ENCODE data around the gene STRN3. TPM values are rescaled to one million over a fixed set of nuclear protein-coding genes. Genes with fewer than 3 reads are reported as not detected.
A peak's percentile ranks its signal among the peaks of the same experiment; 100 is the strongest.
"Not testable (repeated sequence)": the region's sequence is repeated elsewhere in the genome, so short reads cannot be mapped to it uniquely, and the experiment has no call there.

The STRN3 gene
- total RNA-seq, 1 experiment from 2014 or later, result 52.1 TPM

DNA sequence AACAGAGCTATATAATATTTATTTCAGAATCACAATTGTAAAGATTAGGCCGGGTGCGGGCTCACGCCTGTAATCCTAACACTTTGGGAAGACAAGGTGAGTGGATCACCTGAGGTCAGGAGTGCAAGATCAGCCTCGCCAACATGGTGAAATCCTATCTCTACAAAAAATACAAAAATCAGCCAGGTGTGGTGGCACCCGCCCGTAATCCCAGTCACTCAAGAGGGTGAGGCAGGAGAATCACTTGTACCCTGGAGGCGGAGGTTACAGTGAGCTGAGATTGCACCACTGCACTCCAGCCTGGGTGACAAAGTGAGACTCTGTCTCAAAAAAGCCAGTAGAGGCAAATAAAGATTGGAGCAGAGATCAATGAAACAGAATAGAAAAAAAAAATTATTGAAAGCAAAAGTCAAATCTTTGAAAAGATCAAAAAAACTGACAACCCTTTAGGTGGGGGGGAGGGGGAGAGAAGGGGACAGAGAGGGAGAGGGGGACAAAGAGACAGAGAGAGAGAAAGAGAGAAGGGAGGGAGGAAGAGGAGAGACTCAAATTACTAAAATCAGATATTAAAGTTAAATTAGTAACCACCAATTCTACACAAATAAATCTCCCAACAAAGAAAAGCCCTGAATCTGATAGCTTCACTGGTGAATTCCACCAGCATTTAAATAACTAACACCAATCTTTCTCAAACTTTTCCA, 53.1 kb downstream of the STRN3 start:
- Histone ChIP-seq H3K79me1 (ENCODE audit: insufficient read depth, low read depth, low read length, poor library complexity, severe bottlenecking) (peaks cover 8% of the 10 kb centered on the region), H3K14ac (ENCODE audit: insufficient read depth, low read length) (no peak overlapping the region), H3T11ph (ENCODE audit: low read length) (no peak overlapping the region), H2BK12ac (ENCODE audit: insufficient read length, low read depth, low read length) (no peak overlapping the region), H4K20me1 (ENCODE audit: control insufficient read depth, insufficient read depth, insufficient read length) (no peaks in the 10 kb centered on the region), H3K23ac (ENCODE audit: insufficient read length, low read depth, low read length) (no peak overlapping the region), H3K79me2 (ENCODE audit: insufficient read depth, low read length) (peaks cover 38% of the 10 kb centered on the region; the same call in 1 of the 2 replicates), H3K18ac (ENCODE audit: insufficient read length, low read depth, low read length) (no peak overlapping the region), H2BK20ac (ENCODE audit: low read depth, low read length, poor library complexity, severe bottlenecking) (no peak overlapping the region), H4K8ac (replicated peaks; ENCODE audit: insufficient read length, low read depth, low read length) (no peak overlapping the region), H3K4me1 (ENCODE audit: insufficient read depth, low read length) (no peaks in the 10 kb centered on the region; the same call in 1 of the 2 replicates), H3K27ac (ENCODE audit: insufficient read length, low read depth, low read length) (no peak overlapping the region), H2BK5ac (ENCODE audit: insufficient read length, low read length) (no peak overlapping the region), H4K91ac (ENCODE audit: insufficient read length, low read depth, low read length) (no peak overlapping the region), H3K9me3 (ENCODE audit: control insufficient read depth, low read depth, low read length) (no peaks in the 10 kb centered on the region), H2BK120ac (ENCODE audit: low read depth, low read length, poor library complexity, severe bottlenecking) (no peak overlapping the region), H3K4me2 (ENCODE audit: insufficient read depth, insufficient read length, low read length) (no peak overlapping the region), H3K4ac (ENCODE audit: low read depth, low read length) (no peak overlapping the region), H3K27me3 (ENCODE audit: insufficient read depth, low read length) (no peaks in the 10 kb centered on the region), H2AK5ac (ENCODE audit: insufficient read length, low read length) (no peak overlapping the region), H3K23me2 (ENCODE audit: insufficient read length, low read depth, low read length, poor library complexity, severe bottlenecking) (no peaks in the 10 kb centered on the region), H3K9ac (ENCODE audit: extremely low read depth, insufficient read length, low read length) (no peak overlapping the region), H3K56ac (ENCODE audit: insufficient read length, low read depth, low read length) (no peak overlapping the region), H4K5ac (ENCODE audit: insufficient read length, low read depth, low read length) (no peak overlapping the region), H2AFZ (ENCODE audit: low read length) (no peak overlapping the region), H2BK15ac (ENCODE audit: low read depth, low read length) (no peak overlapping the region)
- H3K4me1 Mint-ChIP-seq, result peaks cover 46 to 53% of the 10 kb centered on the region in 2 experiments
- H3K27ac Mint-ChIP-seq, result peak overlapping the region in 2 of 3 experiments; percentile 41 to 48; a peak in 2 of 7 replicates
- no peak for DNase-seq
- no peak for TF ChIP-seq CTCF (conservative IDR thresholded peaks at IDR 0.05)
- H3K9me3 Mint-ChIP-seq, result no peaks in the 10 kb centered on the region
- H3K36me3 Mint-ChIP-seq (ENCODE audit: insufficient read depth in 1 of 3, low read depth in 3 of 3), result peaks cover 0 to 4% (median 0%) of the 10 kb centered on the region in 3 experiments; a peak in 1 of 7 replicates
- no peak overlapping the region for H3K4me3 Mint-ChIP-seq
- no peaks in the 10 kb centered on the region for H3K27me3 Mint-ChIP-seq (ENCODE audit: low read depth)
- WGBS (ENCODE audit: extremely low coverage, insufficient read length, low lambda C conversion rate), result no CpG with 5 or more reads among the region's 7 CpGs

DNA sequence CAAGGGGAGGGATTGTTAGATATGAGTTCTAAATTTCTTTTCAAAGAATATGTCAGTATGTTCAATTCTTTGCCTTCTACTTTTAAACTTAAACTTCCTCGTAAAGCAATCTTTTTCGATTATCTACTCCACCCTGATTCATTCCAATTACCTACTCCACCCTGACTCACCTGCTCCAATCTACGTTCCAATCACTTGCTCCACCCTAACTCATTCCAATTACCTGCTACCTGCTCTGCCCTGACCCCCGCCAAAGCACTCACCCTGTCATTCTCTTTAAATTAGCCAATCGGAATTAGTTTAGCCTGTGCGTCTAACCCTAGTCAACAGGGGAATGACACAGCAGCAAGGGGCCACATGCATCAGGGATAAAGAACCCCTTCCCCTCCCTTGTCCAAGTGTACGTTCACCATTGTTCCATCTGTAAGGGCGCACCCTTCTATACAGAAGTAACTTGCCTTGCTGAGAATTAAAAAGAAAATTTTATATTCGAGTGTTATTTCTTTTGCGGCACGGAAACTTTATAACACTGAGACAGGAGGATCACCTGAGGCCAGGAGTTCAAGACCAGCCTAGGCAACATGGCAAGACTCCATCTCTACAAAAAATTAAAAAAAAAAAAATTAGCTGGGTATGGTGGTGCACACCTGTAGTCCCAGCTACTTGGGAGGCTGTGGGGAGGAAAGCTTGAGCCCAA, 54.0 kb downstream of the STRN3 start:
- H4K91ac ChIP-seq (ENCODE audit: insufficient read length, low read depth, low read length); H4K5ac ChIP-seq (ENCODE audit: insufficient read length, low read depth, low read length); H3K18ac ChIP-seq (ENCODE audit: insufficient read length, low read depth, low read length); H4K8ac ChIP-seq (replicated peaks; ENCODE audit: insufficient read length, low read depth, low read length); H2AFZ ChIP-seq (ENCODE audit: low read length); H2BK15ac ChIP-seq (ENCODE audit: low read depth, low read length); H3K27ac ChIP-seq (ENCODE audit: insufficient read length, low read depth, low read length); H3K14ac ChIP-seq (ENCODE audit: insufficient read depth, low read length); H3K4ac ChIP-seq (ENCODE audit: low read depth, low read length); H2BK120ac ChIP-seq (ENCODE audit: low read depth, low read length, poor library complexity, severe bottlenecking); H3K4me3 Mint-ChIP-seq; H3K9me3 ChIP-seq (ENCODE audit: control insufficient read depth, low read depth, low read length); H3K4me1 ChIP-seq (ENCODE audit: insufficient read depth, low read length); H3K23me2 ChIP-seq (ENCODE audit: insufficient read length, low read depth, low read length, poor library complexity, severe bottlenecking); H3K23ac ChIP-seq (ENCODE audit: insufficient read length, low read depth, low read length); H2AK5ac ChIP-seq (ENCODE audit: insufficient read length, low read length); H3K9me3 Mint-ChIP-seq; H3K9ac ChIP-seq (ENCODE audit: extremely low read depth, insufficient read length, low read length); H4K20me1 ChIP-seq (ENCODE audit: control insufficient read depth, insufficient read depth, insufficient read length); DNase-seq; H3K79me1 ChIP-seq (ENCODE audit: insufficient read depth, low read depth, low read length, poor library complexity, severe bottlenecking); H3K56ac ChIP-seq (ENCODE audit: insufficient read length, low read depth, low read length); H3K36me3 Mint-ChIP-seq (ENCODE audit: insufficient read depth in 1 of 3, low read depth in 3 of 3); H2BK20ac ChIP-seq (ENCODE audit: low read depth, low read length, poor library complexity, severe bottlenecking); H3K27me3 Mint-ChIP-seq (ENCODE audit: low read depth); H2BK12ac ChIP-seq (ENCODE audit: insufficient read length, low read depth, low read length); H3K27me3 ChIP-seq (ENCODE audit: insufficient read depth, low read length); H3K4me2 ChIP-seq (ENCODE audit: insufficient read depth, insufficient read length, low read length); H3T11ph ChIP-seq (ENCODE audit: low read length); H2BK5ac ChIP-seq (ENCODE audit: insufficient read length, low read length): not testable (repeated sequence)
- Mint-ChIP-seq H3K27ac (peak overlapping the region in 1 of 3 experiments; percentile 53; a peak in 3 of 7 replicates), H3K4me1 (peaks cover 44 to 59% of the 10 kb centered on the region in 2 experiments)
- no CpG with 5 or more reads among the region's 11 CpGs for WGBS (ENCODE audit: extremely low coverage, insufficient read length, low lambda C conversion rate)
- peaks cover 36% of the 10 kb centered on the region; the same call in 1 of the 2 replicates for H3K79me2 ChIP-seq (ENCODE audit: insufficient read depth, low read length)

All from H9 (cell line).